Effector memory CD4-positive, alpha-beta T cell (primary cell): ENCODE results near the gene INO80B.
"Not testable (repeated sequence)": the region's sequence is repeated elsewhere in the genome, so short reads cannot be mapped to it uniquely, and the experiment has no call there.

Experiments used
- DNase-seq, 3 donors: peaks; one replicate each; pipeline ENCODE4 v3.0.0-alpha.2; 2020
- H3K27ac ChIP-seq: 2 replicates; pipeline ENCODE4 v1.7.0; 2013; ENCODE audit warnings: mild to moderate bottlenecking, low read length, moderate library complexity; ENCODE audit not compliant: insufficient read depth, poor library complexity, severe bottlenecking
- H3K27me3 ChIP-seq: replicated peaks from 2 replicates; pipeline ENCODE4 v1.7.0; 2013; ENCODE audit warnings: mild to moderate bottlenecking, low read length; ENCODE audit not compliant: insufficient read depth, control insufficient read depth, poor library complexity, severe bottlenecking
- H3K36me3 ChIP-seq: 2 replicates; pipeline ENCODE4 v1.7.0; 2013; ENCODE audit warnings: mild to moderate bottlenecking, low read length, moderate library complexity; ENCODE audit not compliant: control insufficient read depth, insufficient read depth
- H3K4me1 ChIP-seq: 2 replicates; pipeline ENCODE4 v1.7.0; 2013; ENCODE audit warnings: low read length, mild to moderate bottlenecking; ENCODE audit not compliant: control insufficient read depth, insufficient read depth, poor library complexity, severe bottlenecking
- H3K4me3 ChIP-seq: 2 replicates; pipeline ENCODE4 v1.7.0; 2013; ENCODE audit warnings: low read length, low read depth, mild to moderate bottlenecking; ENCODE audit not compliant: insufficient read depth, poor library complexity, severe bottlenecking
- H3K9me3 ChIP-seq: 2 replicates; pipeline ENCODE4 v1.7.0; 2013; ENCODE audit warnings: mild to moderate bottlenecking, low read length, moderate library complexity; ENCODE audit not compliant: control insufficient read depth

INO80B gene

GRCh38 chr2:74417763-74418162, 37.1 kb upstream of the INO80B start:
- Histone ChIP-seq H3K27me3 (peaks cover 3% of the 10 kb centered on the region), H3K27ac (no peak overlapping the region), H3K36me3 (no peaks in the 10 kb centered on the region), H3K4me3 (no peak overlapping the region), H3K4me1 (peaks cover 27% of the 10 kb centered on the region), H3K9me3 (no peaks in the 10 kb centered on the region)
- DNase-seq: no peak

- no peak overlapping the region for H3K4me3 ChIP-seq
- peaks cover 27% of the 10 kb centered on the region for H3K4me1 ChIP-seq
- H3K27ac ChIP-seq: no peak overlapping the region
- no peaks in the 10 kb centered on the region for H3K36me3 ChIP-seq
- no peak for DNase-seq
- H3K27me3 ChIP-seq: peaks cover 3% of the 10 kb centered on the region
- no peaks in the 10 kb centered on the region for H3K9me3 ChIP-seq
Measured at GRCh38 chr2:74418312-74418711, 36.6 kb upstream of the INO80B start.

- Histone ChIP-seq H3K27me3 (peaks cover 3% of the 10 kb centered on the region), H3K36me3 (no peaks in the 10 kb centered on the region), H3K4me3 (no peak overlapping the region), H3K27ac (no peak overlapping the region), H3K4me1 (peaks cover 27% of the 10 kb centered on the region), H3K9me3 (no peaks in the 10 kb centered on the region)
- DNase-seq: no peak
Measured at GRCh38 chr2:74419345-74419744, 35.5 kb upstream of the INO80B start.

- no peaks in the 10 kb centered on the region for H3K9me3 ChIP-seq
- H3K4me3 ChIP-seq: no peak overlapping the region
- no peak overlapping the region for H3K27ac ChIP-seq
- H3K27me3 ChIP-seq: peaks cover 3% of the 10 kb centered on the region
- H3K4me1 ChIP-seq: peaks cover 20% of the 10 kb centered on the region
- DNase-seq: no peak
- H3K36me3 ChIP-seq: peaks cover 3% of the 10 kb centered on the region
Measured at GRCh38 chr2:74420006-74420405, 34.9 kb upstream of the INO80B start.

- not testable (repeated sequence) for H3K27me3 ChIP-seq, H3K36me3 ChIP-seq, DNase-seq, H3K9me3 ChIP-seq
- Histone ChIP-seq H3K27ac (peak overlapping the region; percentile 91), H3K4me3 (peak overlapping the region; percentile 75), H3K4me1 (peaks cover 15% of the 10 kb centered on the region)
Measured at GRCh38 chr2:74420443-74421103, 34.3 kb upstream of the INO80B start.

GRCh38 chr2:74421221-74421870, 33.5 kb upstream of the INO80B start, which contains the start of the genes C2orf81 and WDR54:
Gene C2orf81, minus strand, starts transcription at chr2:74421619. Its CDS starts 59 bp downstream, at chr2:74421560.
Gene WDR54, plus strand, starts transcription at chr2:74421730. Its CDS starts 424 bp downstream, at chr2:74422154.
- H3K27me3 ChIP-seq: no peaks in the 10 kb centered on the region
- peak within 1 kb of the TSS; percentile 91 for H3K27ac ChIP-seq
- H3K9me3 ChIP-seq: no peaks in the 10 kb centered on the region
- H3K36me3 ChIP-seq: peaks cover 10% of the 10 kb centered on the region
- peak; percentile 84 to 87 (median 85) for DNase-seq
- H3K4me1 ChIP-seq: peaks cover 12% of the 10 kb centered on the region
- peak within 1 kb of the TSS; percentile 75 for H3K4me3 ChIP-seq

- H3K27me3 ChIP-seq: no peaks in the 10 kb centered on the region
- H3K4me3 ChIP-seq: no peak overlapping the region
- H3K27ac ChIP-seq: no peak overlapping the region
- H3K4me1 ChIP-seq: peaks cover 12% of the 10 kb centered on the region
- peaks cover 10% of the 10 kb centered on the region for H3K36me3 ChIP-seq
- no peak for DNase-seq
- H3K9me3 ChIP-seq: no peaks in the 10 kb centered on the region
Measured at GRCh38 chr2:74423231-74424095, 31.4 kb upstream of the INO80B start.

GRCh38 chr2:74424139-74424992, 30.5 kb upstream of the INO80B start:
- Histone ChIP-seq H3K9me3 (no peaks in the 10 kb centered on the region), H3K27me3 (no peaks in the 10 kb centered on the region), H3K4me1 (peaks cover 12% of the 10 kb centered on the region), H3K36me3 (peaks cover 10% of the 10 kb centered on the region), H3K4me3 (no peak overlapping the region), H3K27ac (no peak overlapping the region)
- DNase-seq: no peak

GRCh38 chr2:74424995-74425406, 29.9 kb upstream of the INO80B start:
- Histone ChIP-seq H3K36me3 (peaks cover 10% of the 10 kb centered on the region), H3K27me3 (no peaks in the 10 kb centered on the region), H3K4me3 (no peak overlapping the region), H3K27ac (no peak overlapping the region), H3K4me1 (peaks cover 12% of the 10 kb centered on the region), H3K9me3 (no peaks in the 10 kb centered on the region)
- DNase-seq: no peak
